DOHH2 (cell line): Measurements from ENCODE around the gene FAM135A.

Source experiments
- H3F3A ChIP-seq: fragments of 200-600 bp; sonication (generic), shearing (Covaris generic); 2 replicates; pipeline ENCODE4 v1.6.0; 2016; ENCODE audit warnings: antibody characterized with exemption, mild to moderate bottlenecking; ENCODE audit not compliant: control insufficient read depth, insufficient read depth
- H3K27ac ChIP-seq: fragments of 200-600 bp; sonication (generic); 2 replicates; pipeline ENCODE4 v1.5.1; 2014; ENCODE audit warnings: low read depth, mild to moderate bottlenecking, low read length, moderate library complexity
- H3K27me3 ChIP-seq: fragments of 200-600 bp; sonication (generic); 2 replicates; pipeline ENCODE4 v1.6.1; 2014; ENCODE audit warnings: mild to moderate bottlenecking, low read length, mixed read lengths; ENCODE audit not compliant: control insufficient read depth
- H3K36me3 ChIP-seq: fragments of 200-600 bp; sonication (generic); 2 replicates; pipeline ENCODE4 v1.6.1; 2014; ENCODE audit warnings: mild to moderate bottlenecking, low read length, moderate library complexity, mixed read lengths; ENCODE audit not compliant: control insufficient read depth
- H3K4me1 ChIP-seq: fragments of 200-600 bp; sonication (generic); 2 replicates; pipeline ENCODE4 v1.6.1; 2014; ENCODE audit warnings: mild to moderate bottlenecking, low read length, mixed read lengths; ENCODE audit not compliant: control insufficient read depth
- H3K4me2 ChIP-seq: fragments of 200-600 bp; sonication (generic); 2 replicates; pipeline ENCODE4 v1.6.0; 2014; ENCODE audit warnings: mild to moderate bottlenecking, low read length, moderate library complexity
- H3K4me3 ChIP-seq: fragments of 200-600 bp; sonication (generic); 2 replicates; pipeline ENCODE4 v1.5.1; 2014; ENCODE audit warnings: mild to moderate bottlenecking, low read length, mixed read lengths
- H3K79me2 ChIP-seq: fragments of 200-600 bp; sonication (generic); 2 replicates; pipeline ENCODE4 v1.6.1; 2014; ENCODE audit warnings: mild to moderate bottlenecking, low read length, mixed read lengths; ENCODE audit not compliant: control insufficient read depth
- H3K9me2 ChIP-seq: fragments of 200-600 bp; sonication (generic); replicated peaks from 2 replicates; pipeline ENCODE4 v1.6.1; 2014; ENCODE audit warnings: mild to moderate bottlenecking, low read length, mixed read lengths; ENCODE audit not compliant: control insufficient read depth
- H3K9me3 ChIP-seq: fragments of 200-600 bp; sonication (generic); 2 replicates; pipeline ENCODE4 v1.6.1; 2014; ENCODE audit warnings: antibody characterized with exemption, low read length, mixed read lengths; ENCODE audit not compliant: control insufficient read depth, insufficient read depth
- H4K20me1 ChIP-seq: fragments of 200-600 bp; sonication (generic); 2 replicates; pipeline ENCODE4 v1.6.0; 2014; ENCODE audit warnings: low read depth, mild to moderate bottlenecking, antibody characterized with exemption, low read length, moderate library complexity; ENCODE audit not compliant: control insufficient read depth, insufficient read depth
- CTCF ChIP-seq: fragments of 200-600 bp; sonication (generic); IDR thresholded peaks from one replicate; pipeline ENCODE4 v1.5.1; 2014; ENCODE audit warnings: antibody characterized with exemption, mild to moderate bottlenecking, low read depth, low read length; ENCODE audit not compliant: poor library complexity, severe bottlenecking
- EZH2phosphoT487 ChIP-seq: fragments of 200-600 bp; sonication (generic); IDR thresholded peaks from 2 replicates; pipeline ENCODE4 v1.6.1; 2017; ENCODE audit warnings: borderline replicate concordance, mild to moderate bottlenecking, antibody characterized with exemption, low read length, moderate library complexity, mixed read lengths

FAM135A gene

GRCh38 chr6:70415247-70415646 is 1.9 kb downstream of the FAM135A start:
- no peaks in the 10 kb centered on the region for H3K9me2 ChIP-seq
- H4K20me1 ChIP-seq, result no peaks in the 10 kb centered on the region; the same call in 1 of the 2 replicates
- H3K9me3 ChIP-seq, result no peaks in the 10 kb centered on the region
- H3K4me1 ChIP-seq, result peaks cover 23% of the 10 kb centered on the region
- H3K27me3 ChIP-seq, result no peaks in the 10 kb centered on the region
- no peak for TF ChIP-seq EZH2phosphoT487
- TF ChIP-seq CTCF, result no peak
- peaks cover 65% of the 10 kb centered on the region for H3K79me2 ChIP-seq
- H3K4me2 ChIP-seq, result peak overlapping the region; percentile 80
- peaks cover 40% of the 10 kb centered on the region for H3K36me3 ChIP-seq
- no peaks in the 10 kb centered on the region; the same call in 1 of the 2 replicates for H3F3A ChIP-seq
- no peak overlapping the region for H3K27ac ChIP-seq
- peak overlapping the region; percentile 88 for H3K4me3 ChIP-seq

- peak overlapping the region; percentile 88 for H3K4me3 ChIP-seq
- H3K27ac ChIP-seq, result no peak overlapping the region
- no peaks in the 10 kb centered on the region for H3K9me2 ChIP-seq
- no peaks in the 10 kb centered on the region for H3K9me3 ChIP-seq
- H3K4me1 ChIP-seq, result peaks cover 23% of the 10 kb centered on the region
- peaks cover 41% of the 10 kb centered on the region for H3K36me3 ChIP-seq
- H3F3A ChIP-seq, result no peaks in the 10 kb centered on the region; the same call in 1 of the 2 replicates
- peak overlapping the region; percentile 80 for H3K4me2 ChIP-seq
- no peaks in the 10 kb centered on the region for H3K27me3 ChIP-seq
- H3K79me2 ChIP-seq, result peaks cover 67% of the 10 kb centered on the region
- no peaks in the 10 kb centered on the region; the same call in 1 of the 2 replicates for H4K20me1 ChIP-seq
- TF ChIP-seq CTCF (no peak), EZH2phosphoT487 (no peak)
These were observed 2.4 kb downstream of the FAM135A start for GRCh38 chr6:70415660-70416059.

- peaks cover 80% of the 10 kb centered on the region for H3K79me2 ChIP-seq
- H3K4me1 ChIP-seq, result no peaks in the 10 kb centered on the region
- H4K20me1 ChIP-seq, result no peaks in the 10 kb centered on the region
- H3K36me3 ChIP-seq, result peaks cover 68% of the 10 kb centered on the region
- TF ChIP-seq CTCF (no peak), EZH2phosphoT487 (no peak)
- no peaks in the 10 kb centered on the region for H3F3A ChIP-seq
- H3K27ac ChIP-seq, result no peak overlapping the region
- no peaks in the 10 kb centered on the region for H3K9me2 ChIP-seq
- H3K4me3 ChIP-seq, result no peak overlapping the region
- no peaks in the 10 kb centered on the region for H3K9me3 ChIP-seq
- no peak overlapping the region for H3K4me2 ChIP-seq
- H3K27me3 ChIP-seq, result no peaks in the 10 kb centered on the region
These were observed 8.2 kb downstream of the FAM135A start for GRCh38 chr6:70421509-70421908.
